ENCODE results near the gene NPC1.

DNA sequence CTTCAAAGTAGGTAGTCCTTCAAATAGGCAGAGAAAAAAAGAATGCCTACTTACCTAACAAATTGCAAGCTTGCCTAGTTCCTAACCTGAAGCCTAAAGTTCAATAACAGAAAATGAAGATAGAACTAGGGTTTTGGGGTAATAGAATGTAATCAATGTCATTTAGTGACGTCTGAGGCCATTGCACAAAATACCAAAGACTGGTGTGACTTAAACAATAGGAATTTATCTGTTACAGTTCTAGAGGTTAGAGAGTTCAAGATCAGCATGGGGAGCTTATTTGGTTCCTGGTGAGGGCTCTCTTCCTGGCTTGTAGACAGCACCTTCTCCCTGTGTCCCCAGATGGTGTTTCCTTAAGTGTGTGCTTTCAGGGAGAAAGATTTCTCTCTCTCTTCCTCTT lies 4.7 kb upstream of the NPC1 start:
- TF ChIP-seq, protein P1, sequence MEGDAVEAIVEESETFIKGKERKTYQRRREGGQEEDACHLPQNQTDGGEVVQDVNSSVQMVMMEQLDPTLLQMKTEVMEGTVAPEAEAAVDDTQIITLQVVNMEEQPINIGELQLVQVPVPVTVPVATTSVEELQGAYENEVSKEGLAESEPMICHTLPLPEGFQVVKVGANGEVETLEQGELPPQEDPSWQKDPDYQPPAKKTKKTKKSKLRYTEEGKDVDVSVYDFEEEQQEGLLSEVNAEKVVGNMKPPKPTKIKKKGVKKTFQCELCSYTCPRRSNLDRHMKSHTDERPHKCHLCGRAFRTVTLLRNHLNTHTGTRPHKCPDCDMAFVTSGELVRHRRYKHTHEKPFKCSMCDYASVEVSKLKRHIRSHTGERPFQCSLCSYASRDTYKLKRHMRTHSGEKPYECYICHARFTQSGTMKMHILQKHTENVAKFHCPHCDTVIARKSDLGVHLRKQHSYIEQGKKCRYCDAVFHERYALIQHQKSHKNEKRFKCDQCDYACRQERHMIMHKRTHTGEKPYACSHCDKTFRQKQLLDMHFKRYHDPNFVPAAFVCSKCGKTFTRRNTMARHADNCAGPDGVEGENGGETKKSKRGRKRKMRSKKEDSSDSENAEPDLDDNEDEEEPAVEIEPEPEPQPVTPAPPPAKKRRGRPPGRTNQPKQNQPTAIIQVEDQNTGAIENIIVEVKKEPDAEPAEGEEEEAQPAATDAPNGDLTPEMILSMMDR (IDR thresholded peaks at IDR 0.05): no peak
- TF ChIP-seq POLR2A (IDR thresholded peaks at IDR 0.05): no peak

Data from esophagus squamous epithelium (tissue), 4 donors.